ENCODE data around the gene OSBPL2.

GRCh38 chr20:62321975-62322374 lies 83.7 kb downstream of the OSBPL2 start:
- TF ChIP-seq, protein P1, sequence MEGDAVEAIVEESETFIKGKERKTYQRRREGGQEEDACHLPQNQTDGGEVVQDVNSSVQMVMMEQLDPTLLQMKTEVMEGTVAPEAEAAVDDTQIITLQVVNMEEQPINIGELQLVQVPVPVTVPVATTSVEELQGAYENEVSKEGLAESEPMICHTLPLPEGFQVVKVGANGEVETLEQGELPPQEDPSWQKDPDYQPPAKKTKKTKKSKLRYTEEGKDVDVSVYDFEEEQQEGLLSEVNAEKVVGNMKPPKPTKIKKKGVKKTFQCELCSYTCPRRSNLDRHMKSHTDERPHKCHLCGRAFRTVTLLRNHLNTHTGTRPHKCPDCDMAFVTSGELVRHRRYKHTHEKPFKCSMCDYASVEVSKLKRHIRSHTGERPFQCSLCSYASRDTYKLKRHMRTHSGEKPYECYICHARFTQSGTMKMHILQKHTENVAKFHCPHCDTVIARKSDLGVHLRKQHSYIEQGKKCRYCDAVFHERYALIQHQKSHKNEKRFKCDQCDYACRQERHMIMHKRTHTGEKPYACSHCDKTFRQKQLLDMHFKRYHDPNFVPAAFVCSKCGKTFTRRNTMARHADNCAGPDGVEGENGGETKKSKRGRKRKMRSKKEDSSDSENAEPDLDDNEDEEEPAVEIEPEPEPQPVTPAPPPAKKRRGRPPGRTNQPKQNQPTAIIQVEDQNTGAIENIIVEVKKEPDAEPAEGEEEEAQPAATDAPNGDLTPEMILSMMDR (IDR thresholded peaks at IDR 0.05), result no peak
- TF ChIP-seq EP300 (IDR thresholded peaks at IDR 0.05), result no peak
